ENCODE measurements around the gene URB1. TPM values are rescaled to one million over a fixed set of nuclear protein-coding genes. Genes with fewer than 3 reads are reported as not detected.

Gene URB1
- polyA plus RNA-seq, 2 donors = 4.6 to 5.5 TPM

DNA sequence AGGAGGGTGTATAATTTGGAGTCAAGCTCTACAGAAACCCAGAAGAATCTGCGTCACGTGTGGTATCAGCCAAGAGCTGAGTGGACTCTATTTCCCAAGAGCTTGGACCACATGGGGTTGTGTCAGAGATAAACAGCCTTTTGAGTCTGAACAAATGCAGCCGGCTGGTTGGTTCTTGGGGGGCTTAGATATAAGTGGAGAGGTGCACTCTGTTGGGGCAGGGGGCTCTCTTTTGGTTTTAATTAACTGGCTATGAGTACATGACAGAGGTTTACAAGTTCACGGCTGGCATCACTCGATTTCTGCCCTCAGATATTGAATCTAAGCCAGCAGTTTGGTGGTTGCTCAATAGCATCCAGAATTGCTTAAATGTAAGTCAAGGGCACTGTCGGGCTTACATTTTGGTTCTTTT lies 94.7 kb downstream of the URB1 start:
- 90% methylated on average over 6 of the region's 6 CpGs for WGBS, 2 donors
- no peaks in the 10 kb centered on the region for H3K4me1 ChIP-seq (ENCODE audit: control insufficient read depth in 2 of 2, insufficient read depth in 2 of 2, low read length in 1 of 2)
- no peaks in the 10 kb centered on the region for H3K27me3 ChIP-seq (ENCODE audit: control insufficient read depth in 1 of 2, insufficient read depth in 2 of 2, low read length in 2 of 2)
- H3K9me3 ChIP-seq (ENCODE audit: control insufficient read depth in 2 of 2, insufficient read depth in 1 of 2, low read depth in 1 of 2, low read length in 1 of 2) = no peaks in the 10 kb centered on the region
- H3K36me3 ChIP-seq (ENCODE audit: control insufficient read depth in 2 of 2, insufficient read depth in 2 of 2, low read length in 1 of 2) = peaks cover 0 to 6% of the 10 kb centered on the region in 2 donors
- H3K4me3 ChIP-seq (ENCODE audit: low read depth in 1 of 2, low read length in 2 of 2) = no peak overlapping the region
- no peak overlapping the region for H3K27ac ChIP-seq (ENCODE audit: low read depth in 2 of 2, low read length in 1 of 2)

DNA sequence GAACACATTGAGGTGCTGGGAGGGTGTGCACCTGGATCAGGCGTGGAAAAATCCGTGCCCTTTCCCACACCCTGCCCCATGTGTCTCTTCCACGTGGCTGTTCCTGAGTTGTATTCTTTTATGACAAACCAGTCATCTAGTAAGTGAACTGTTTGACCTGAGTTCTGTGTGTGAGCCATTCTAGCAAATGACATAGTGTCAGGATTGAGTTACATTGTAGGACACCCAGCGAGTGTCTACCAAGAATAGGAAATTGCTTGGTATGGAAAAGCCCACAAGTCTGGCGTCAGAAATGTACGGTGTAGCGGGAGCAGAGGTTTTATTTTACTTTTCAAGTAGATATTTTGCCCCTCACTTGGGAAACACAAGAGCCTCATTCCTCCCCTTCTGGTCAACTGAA lies 95.4 kb downstream of the URB1 start:
- WGBS, 2 donors = 92 to 93% methylated on average over 7 of the region's 7 CpGs

DNA sequence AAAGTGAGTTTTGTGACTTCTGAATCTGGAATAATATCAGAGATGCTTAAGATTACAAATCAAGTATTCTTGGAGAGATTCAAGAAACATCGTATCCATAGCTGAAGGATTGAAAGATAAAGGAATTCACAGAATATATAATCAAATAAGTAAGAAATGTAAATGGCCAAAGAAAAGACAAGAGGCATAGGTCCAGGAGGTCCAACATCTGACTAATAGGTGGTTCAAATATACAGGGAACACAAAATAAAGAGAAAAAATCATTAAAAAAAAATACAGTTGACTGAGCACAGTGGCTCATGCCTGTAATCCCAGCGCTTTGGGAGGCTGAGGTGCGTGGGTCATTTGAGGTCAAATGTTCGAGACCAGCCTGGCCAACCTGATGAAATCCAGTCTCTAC lies 107.3 kb downstream of the URB1 start:
- no peaks in the 10 kb centered on the region for H3K36me3 ChIP-seq (ENCODE audit: control insufficient read depth in 2 of 2, insufficient read depth in 2 of 2, low read length in 1 of 2)
- WGBS, 2 donors = 96 to 97% methylated on average over 4 of the region's 4 CpGs
- H3K4me3 ChIP-seq (ENCODE audit: low read depth in 1 of 2, low read length in 2 of 2) = no peak overlapping the region
- H3K27ac ChIP-seq (ENCODE audit: low read depth in 2 of 2, low read length in 1 of 2) = no peak overlapping the region
- no peaks in the 10 kb centered on the region for H3K9me3 ChIP-seq (ENCODE audit: control insufficient read depth in 2 of 2, insufficient read depth in 1 of 2, low read depth in 1 of 2, low read length in 1 of 2)
- H3K27me3 ChIP-seq (ENCODE audit: control insufficient read depth in 1 of 2, insufficient read depth in 2 of 2, low read length in 2 of 2) = no peaks in the 10 kb centered on the region
- no peaks in the 10 kb centered on the region for H3K4me1 ChIP-seq (ENCODE audit: control insufficient read depth in 2 of 2, insufficient read depth in 2 of 2, low read length in 1 of 2)

More for the DNA sequence above, 95.4 kb downstream of the URB1 start:
- Histone ChIP-seq H3K27me3 (ENCODE audit: control insufficient read depth in 1 of 2, insufficient read depth in 2 of 2, low read length in 2 of 2) (no peaks in the 10 kb centered on the region), H3K4me3 (ENCODE audit: low read depth in 1 of 2, low read length in 2 of 2) (no peak overlapping the region), H3K27ac (ENCODE audit: low read depth in 2 of 2, low read length in 1 of 2) (no peak overlapping the region), H3K36me3 (ENCODE audit: control insufficient read depth in 2 of 2, insufficient read depth in 2 of 2, low read length in 1 of 2) (peaks cover 0 to 6% of the 10 kb centered on the region in 2 donors), H3K9me3 (ENCODE audit: control insufficient read depth in 2 of 2, insufficient read depth in 1 of 2, low read depth in 1 of 2, low read length in 1 of 2) (no peaks in the 10 kb centered on the region), H3K4me1 (ENCODE audit: control insufficient read depth in 2 of 2, insufficient read depth in 2 of 2, low read length in 1 of 2) (no peaks in the 10 kb centered on the region)

DNA sequence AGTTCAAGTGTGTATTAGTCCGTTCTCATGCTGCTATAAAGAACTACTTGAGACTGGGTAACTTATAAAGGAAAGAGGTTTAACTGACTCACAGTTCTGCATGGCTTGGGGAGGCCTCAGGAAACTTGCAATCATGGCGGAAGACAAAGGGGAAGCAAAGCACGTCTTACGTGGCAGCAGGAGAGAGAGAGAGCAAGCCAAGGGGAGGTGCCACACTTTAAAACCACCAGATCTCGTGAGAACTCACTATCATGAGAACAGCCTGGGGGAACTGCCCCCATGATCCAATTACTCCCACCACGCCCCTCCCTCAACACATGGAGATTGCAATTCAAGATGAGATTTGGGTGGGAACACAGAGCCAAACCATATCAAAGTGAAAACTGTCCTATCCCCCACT lies 109.8 kb downstream of the URB1 start:
- H3K27ac ChIP-seq (ENCODE audit: low read depth in 2 of 2, low read length in 1 of 2) = no peak overlapping the region
- H3K27me3 ChIP-seq (ENCODE audit: control insufficient read depth in 1 of 2, insufficient read depth in 2 of 2, low read length in 2 of 2) = no peaks in the 10 kb centered on the region
- H3K9me3 ChIP-seq (ENCODE audit: control insufficient read depth in 2 of 2, insufficient read depth in 1 of 2, low read depth in 1 of 2, low read length in 1 of 2) = no peaks in the 10 kb centered on the region
- H3K4me3 ChIP-seq (ENCODE audit: low read depth in 1 of 2, low read length in 2 of 2) = no peak overlapping the region
- peaks cover 0 to 3% of the 10 kb centered on the region in 2 donors for H3K4me1 ChIP-seq (ENCODE audit: control insufficient read depth in 2 of 2, insufficient read depth in 2 of 2, low read length in 1 of 2)
- H3K36me3 ChIP-seq (ENCODE audit: control insufficient read depth in 2 of 2, insufficient read depth in 2 of 2, low read length in 1 of 2) = no peaks in the 10 kb centered on the region
- WGBS, 2 donors = 78 to 81% methylated on average over 6 of the region's 6 CpGs

DNA sequence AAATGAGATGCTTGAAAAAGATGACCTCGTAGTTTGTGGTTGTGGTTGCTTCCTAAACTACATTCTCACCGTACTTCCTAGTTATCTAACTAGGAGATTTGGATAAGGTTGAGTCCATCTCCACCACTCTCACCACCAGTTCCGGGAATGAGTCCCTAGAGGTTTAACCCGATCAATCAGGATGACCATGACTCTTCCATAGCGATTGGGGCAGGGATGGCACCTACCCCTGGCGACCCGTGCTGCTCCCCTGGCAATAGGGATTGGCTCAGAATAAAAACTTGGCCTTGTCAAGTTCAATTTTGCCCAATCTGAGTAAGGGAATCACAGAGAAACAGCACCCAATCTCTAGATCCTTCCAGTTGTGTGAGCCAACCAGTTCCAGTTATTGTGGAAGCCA lies 111.3 kb downstream of the URB1 start:
- no peaks in the 10 kb centered on the region for H3K36me3 ChIP-seq (ENCODE audit: control insufficient read depth in 2 of 2, insufficient read depth in 2 of 2, low read length in 1 of 2)
- no peaks in the 10 kb centered on the region for H3K27me3 ChIP-seq (ENCODE audit: control insufficient read depth in 1 of 2, insufficient read depth in 2 of 2, low read length in 2 of 2)
- WGBS, 2 donors = 89 to 92% methylated on average over 7 of the region's 7 CpGs

DNA sequence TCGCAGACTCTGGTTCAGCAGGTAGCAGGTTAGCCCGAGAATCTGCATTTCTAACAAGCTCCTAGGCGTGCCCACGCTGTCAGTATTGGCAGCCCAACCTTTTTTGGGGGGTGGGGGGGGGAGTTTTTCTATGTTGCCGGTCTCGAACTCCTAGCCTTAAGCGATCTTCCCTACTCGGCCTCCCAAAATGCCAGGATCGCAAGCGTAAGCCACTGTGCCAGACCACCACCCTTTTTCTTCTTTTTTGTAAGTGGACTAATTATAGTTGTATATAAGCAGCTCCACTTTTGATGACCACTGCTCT lies 113.5 kb downstream of the URB1 start:
- Histone ChIP-seq H3K4me3 (ENCODE audit: low read depth in 1 of 2, low read length in 2 of 2) (peak overlapping the region; percentile 47 to 60), H3K27ac (ENCODE audit: low read depth in 2 of 2, low read length in 1 of 2) (peak overlapping the region; percentile 28 to 81), H3K4me1 (ENCODE audit: control insufficient read depth in 2 of 2, insufficient read depth in 2 of 2, low read length in 1 of 2) (peaks cover 0 to 3% of the 10 kb centered on the region in 2 donors), H3K9me3 (ENCODE audit: control insufficient read depth in 2 of 2, insufficient read depth in 1 of 2, low read depth in 1 of 2, low read length in 1 of 2) (no peaks in the 10 kb centered on the region), H3K36me3 (ENCODE audit: control insufficient read depth in 2 of 2, insufficient read depth in 2 of 2, low read length in 1 of 2) (no peaks in the 10 kb centered on the region), H3K27me3 (ENCODE audit: control insufficient read depth in 1 of 2, insufficient read depth in 2 of 2, low read length in 2 of 2) (no peaks in the 10 kb centered on the region)
- WGBS, 2 donors = 6 to 8% methylated on average over 10 of the region's 10 CpGs

More for the DNA sequence above, 111.3 kb downstream of the URB1 start:
- Histone ChIP-seq H3K27ac (ENCODE audit: low read depth in 2 of 2, low read length in 1 of 2) (no peak overlapping the region), H3K9me3 (ENCODE audit: control insufficient read depth in 2 of 2, insufficient read depth in 1 of 2, low read depth in 1 of 2, low read length in 1 of 2) (no peaks in the 10 kb centered on the region), H3K4me3 (ENCODE audit: low read depth in 1 of 2, low read length in 2 of 2) (no peak overlapping the region), H3K4me1 (ENCODE audit: control insufficient read depth in 2 of 2, insufficient read depth in 2 of 2, low read length in 1 of 2) (peaks cover 0 to 3% of the 10 kb centered on the region in 2 donors)

DNA sequence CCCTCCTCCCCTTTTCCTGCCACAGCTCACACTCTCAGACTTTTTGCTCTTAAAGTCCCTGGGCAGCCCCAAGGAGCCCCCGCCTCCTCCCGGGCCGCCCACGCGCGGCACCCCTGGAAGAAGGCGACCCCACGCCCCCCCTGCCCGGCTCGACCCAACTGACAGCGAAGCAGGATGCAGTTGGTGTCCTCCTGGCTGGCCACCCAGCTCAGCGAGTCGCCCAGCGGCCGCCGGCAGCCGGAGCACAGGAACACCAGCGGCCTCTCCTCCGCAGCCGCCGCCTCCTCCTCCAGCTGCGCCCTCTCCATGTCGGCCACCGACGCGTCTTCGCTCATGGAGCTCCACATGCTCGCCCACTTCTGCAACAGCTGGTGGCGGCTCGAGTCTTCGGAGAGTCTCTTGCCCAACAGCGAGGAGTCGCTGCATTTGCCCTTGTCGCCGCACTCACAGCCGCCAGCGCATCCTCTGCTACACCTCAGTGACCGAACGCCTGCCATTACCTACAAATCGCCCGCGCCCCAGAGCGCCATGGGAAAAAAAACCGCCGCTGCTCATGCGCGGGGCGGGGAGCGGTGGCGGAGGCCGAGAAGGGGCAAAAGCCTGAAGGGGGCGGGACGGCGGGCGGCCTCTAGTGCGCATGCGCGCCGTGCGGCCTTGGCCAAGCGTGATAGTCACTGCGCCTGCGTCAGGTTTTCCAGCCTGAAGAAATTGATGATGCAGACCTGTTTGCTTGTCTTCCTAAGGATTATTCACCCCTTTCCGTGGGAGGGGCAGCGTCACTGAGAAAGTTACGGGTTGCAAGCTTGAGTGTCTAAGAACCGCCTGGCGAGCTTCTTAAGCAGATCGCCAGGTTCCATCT lies 114.1 kb downstream of the URB1 start, which contains the start of gene MIS18A:
Gene MIS18A, minus strand, starts transcription at position 532 of the 859 bp plus-strand sequence. Its CDS starts 35 bp downstream, at position 497.
- Histone ChIP-seq H3K4me1 (ENCODE audit: control insufficient read depth in 2 of 2, insufficient read depth in 2 of 2, low read length in 1 of 2) (peaks cover 0 to 3% of the 10 kb centered on the region in 2 donors), H3K9me3 (ENCODE audit: control insufficient read depth in 2 of 2, insufficient read depth in 1 of 2, low read depth in 1 of 2, low read length in 1 of 2) (no peaks in the 10 kb centered on the region), H3K36me3 (ENCODE audit: control insufficient read depth in 2 of 2, insufficient read depth in 2 of 2, low read length in 1 of 2) (no peaks in the 10 kb centered on the region), H3K27me3 (ENCODE audit: control insufficient read depth in 1 of 2, insufficient read depth in 2 of 2, low read length in 2 of 2) (no peaks in the 10 kb centered on the region), H3K4me3 (ENCODE audit: low read depth in 1 of 2, low read length in 2 of 2) (peak within 1 kb of the TSS; percentile 60 to 88), H3K27ac (ENCODE audit: low read depth in 2 of 2, low read length in 1 of 2) (peak within 1 kb of the TSS; percentile 40 to 81)
- 0 to 1% methylated on average over 69 of the region's 69 CpGs for WGBS, 2 donors

DNA sequence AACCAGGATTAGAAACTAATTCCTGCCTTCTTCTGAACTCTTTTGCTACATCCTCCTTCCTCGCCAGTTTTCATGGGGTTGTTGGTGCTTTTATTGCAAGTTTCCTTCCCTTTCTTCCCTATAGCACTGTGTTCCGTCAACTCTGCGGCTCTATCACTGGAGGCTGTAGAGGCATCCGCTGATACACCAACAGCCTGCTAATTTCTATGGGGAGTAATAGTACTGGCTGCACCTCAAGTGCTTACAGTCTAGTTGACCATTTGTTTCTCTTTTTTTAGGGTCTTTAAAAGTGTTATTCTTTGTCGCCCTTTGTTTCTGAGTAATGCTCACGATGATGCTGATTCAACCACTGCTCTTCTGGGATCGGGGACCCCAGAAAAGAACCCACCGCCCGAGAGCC lies 114.7 kb downstream of the URB1 start:
- H3K27me3 ChIP-seq (ENCODE audit: control insufficient read depth in 1 of 2, insufficient read depth in 2 of 2, low read length in 2 of 2) = no peaks in the 10 kb centered on the region
- H3K9me3 ChIP-seq (ENCODE audit: control insufficient read depth in 2 of 2, insufficient read depth in 1 of 2, low read depth in 1 of 2, low read length in 1 of 2) = no peaks in the 10 kb centered on the region
- no peak overlapping the region for H3K27ac ChIP-seq (ENCODE audit: low read depth in 2 of 2, low read length in 1 of 2)
- H3K36me3 ChIP-seq (ENCODE audit: control insufficient read depth in 2 of 2, insufficient read depth in 2 of 2, low read length in 1 of 2) = no peaks in the 10 kb centered on the region
- peaks cover 0 to 3% of the 10 kb centered on the region in 2 donors for H3K4me1 ChIP-seq (ENCODE audit: control insufficient read depth in 2 of 2, insufficient read depth in 2 of 2, low read length in 1 of 2)
- H3K4me3 ChIP-seq (ENCODE audit: low read depth in 1 of 2, low read length in 2 of 2) = peak overlapping the region; percentile 60 to 88
- WGBS, 2 donors = 1 to 3% methylated on average over 9 of the region's 9 CpGs

DNA sequence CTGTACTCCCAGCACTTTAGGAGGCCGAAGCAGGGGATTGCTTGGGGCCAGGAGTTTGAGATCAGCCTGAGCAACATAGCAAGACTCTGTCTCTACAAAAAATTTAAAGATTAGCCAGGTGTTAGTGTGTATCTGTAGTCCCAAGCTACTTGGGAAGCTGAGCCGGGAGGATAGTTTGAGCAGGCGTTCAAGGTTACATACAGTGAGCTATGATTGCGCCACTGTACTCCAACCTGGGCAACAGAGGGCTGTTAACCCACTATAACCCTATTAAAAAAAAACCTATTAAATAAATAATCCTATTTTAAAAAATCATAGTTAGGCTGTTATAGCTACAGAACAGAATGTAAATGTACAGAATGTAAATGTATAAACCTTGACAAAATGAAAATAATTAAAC lies 116.1 kb downstream of the URB1 start:
- Histone ChIP-seq H3K9me3 (ENCODE audit: control insufficient read depth in 2 of 2, insufficient read depth in 1 of 2, low read depth in 1 of 2, low read length in 1 of 2) (no peaks in the 10 kb centered on the region), H3K4me3 (ENCODE audit: low read depth in 1 of 2, low read length in 2 of 2) (no peak overlapping the region), H3K27ac (ENCODE audit: low read depth in 2 of 2, low read length in 1 of 2) (no peak overlapping the region), H3K27me3 (ENCODE audit: control insufficient read depth in 1 of 2, insufficient read depth in 2 of 2, low read length in 2 of 2) (no peaks in the 10 kb centered on the region), H3K4me1 (ENCODE audit: control insufficient read depth in 2 of 2, insufficient read depth in 2 of 2, low read length in 1 of 2) (peaks cover 0 to 3% of the 10 kb centered on the region in 2 donors), H3K36me3 (ENCODE audit: control insufficient read depth in 2 of 2, insufficient read depth in 2 of 2, low read length in 1 of 2) (no peaks in the 10 kb centered on the region)
- WGBS, 2 donors = 89 to 96% methylated on average over 4 of the region's 4 CpGs

DNA sequence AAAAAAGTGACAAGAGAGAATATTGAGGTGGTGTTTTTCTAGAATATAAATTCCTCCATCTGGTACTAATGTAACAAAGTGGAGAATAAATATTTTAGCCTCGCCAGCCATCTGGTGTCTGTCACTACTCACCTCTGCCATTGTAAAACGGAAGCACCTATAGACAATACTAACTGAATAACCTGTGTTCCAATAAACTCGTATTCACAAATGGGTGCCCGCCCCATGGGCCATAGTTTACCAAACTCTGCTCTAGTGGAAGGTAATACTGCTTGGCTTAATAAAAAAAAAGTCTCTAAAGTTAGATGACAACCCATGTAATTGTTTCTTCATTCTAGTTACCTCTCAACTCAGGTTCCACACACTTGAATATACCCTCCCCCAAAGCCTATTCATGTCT lies 122.1 kb downstream of the URB1 start:
- no peaks in the 10 kb centered on the region for H3K9me3 ChIP-seq (ENCODE audit: control insufficient read depth in 2 of 2, insufficient read depth in 1 of 2, low read depth in 1 of 2, low read length in 1 of 2)
- H3K36me3 ChIP-seq (ENCODE audit: control insufficient read depth in 2 of 2, insufficient read depth in 2 of 2, low read length in 1 of 2) = peaks cover 0 to 6% of the 10 kb centered on the region in 2 donors
- H3K4me1 ChIP-seq (ENCODE audit: control insufficient read depth in 2 of 2, insufficient read depth in 2 of 2, low read length in 1 of 2) = no peaks in the 10 kb centered on the region
- H3K4me3 ChIP-seq (ENCODE audit: low read depth in 1 of 2, low read length in 2 of 2) = no peak overlapping the region
- H3K27ac ChIP-seq (ENCODE audit: low read depth in 2 of 2, low read length in 1 of 2) = no peak overlapping the region
- no peaks in the 10 kb centered on the region for H3K27me3 ChIP-seq (ENCODE audit: control insufficient read depth in 1 of 2, insufficient read depth in 2 of 2, low read length in 2 of 2)
- 77 to 83% methylated on average over 4 of the region's 4 CpGs for WGBS, 2 donors
